IMR-90 (cell line): ENCODE data around the gene KCNH5.

ENCODE experiments used
- CEBPB ChIP-seq: IDR thresholded peaks from 2 replicates; pipeline ENCODE4 v1.6.1; 2012; ENCODE audit warnings: low read depth, low read length, improper control_type of control experiment
- CTCF ChIP-seq: conservative IDR thresholded peaks from 2 replicates; pipeline ENCODE4 v1.5.1; 2012; ENCODE audit warnings: mild to moderate bottlenecking, low read depth, low read length, improper control_type of control experiment
- RCOR1 ChIP-seq: IDR thresholded peaks from 2 replicates; pipeline ENCODE4 v1.6.1; 2012; ENCODE audit warnings: mild to moderate bottlenecking, low read length, improper control_type of control experiment; ENCODE audit not compliant: insufficient replicate concordance
- USF2 ChIP-seq: fragments of 150-350 bp; IDR thresholded peaks from 2 replicates; pipeline ENCODE4 v1.6.1; 2017; ENCODE audit warnings: mild to moderate bottlenecking, antibody characterized with exemption, low read length, low read depth

GRCh38 chr14:62952226-62952625 is 93.0 kb downstream of the KCNH5 start:
- TF ChIP-seq USF2 (no peak), CTCF (no peak), CEBPB (no peak), RCOR1 (no peak)
